Measurements from ENCODE around the gene CTDSP1. TPM values are rescaled to one million over a fixed set of nuclear protein-coding genes. Genes with fewer than 3 reads are reported as not detected.

CTDSP1 gene
- total and polyA plus RNA-seq, 2 experiments from 2014 or later, result 53.1 to 124 TPM

DNA sequence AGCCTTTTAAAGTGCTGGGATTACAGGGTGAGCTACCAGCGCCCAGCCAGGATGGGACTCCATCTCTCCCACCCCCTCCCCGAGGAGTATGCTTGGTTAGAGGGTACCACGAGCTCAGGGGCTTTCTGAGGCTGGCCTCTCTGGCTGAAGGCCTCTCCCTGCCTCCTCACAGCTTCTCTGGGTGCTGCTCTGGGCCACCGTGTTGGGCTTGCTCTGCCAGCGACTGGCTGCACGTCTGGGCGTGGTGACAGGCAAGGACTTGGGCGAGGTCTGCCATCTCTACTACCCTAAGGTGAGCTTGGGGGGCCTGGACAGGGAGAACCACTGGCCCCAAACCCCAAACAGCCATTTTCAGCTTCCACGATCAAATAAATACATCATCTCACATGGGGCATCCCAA lies 14.7 kb upstream of the CTDSP1 start:
- 88% methylated on average over 9 of the region's 9 CpGs for WGBS (ENCODE audit: low lambda C conversion rate, missing lambda C conversion rate)
- no peak overlapping the region for H3K27ac ChIP-seq
- peak; percentile 3 for DNase-seq (ENCODE audit: low spot score)
- no peak overlapping the region for H2AFZ ChIP-seq
- TF ChIP-seq EZH2phosphoT487 (IDR thresholded peaks at IDR 0.05; ENCODE audit: low read depth, severe bottlenecking, unreplicated experiment) (no peak), EZH2 (IDR thresholded peaks at IDR 0.05; ENCODE audit: borderline replicate concordance) (no peak)
- TF ChIP-seq, protein P1, sequence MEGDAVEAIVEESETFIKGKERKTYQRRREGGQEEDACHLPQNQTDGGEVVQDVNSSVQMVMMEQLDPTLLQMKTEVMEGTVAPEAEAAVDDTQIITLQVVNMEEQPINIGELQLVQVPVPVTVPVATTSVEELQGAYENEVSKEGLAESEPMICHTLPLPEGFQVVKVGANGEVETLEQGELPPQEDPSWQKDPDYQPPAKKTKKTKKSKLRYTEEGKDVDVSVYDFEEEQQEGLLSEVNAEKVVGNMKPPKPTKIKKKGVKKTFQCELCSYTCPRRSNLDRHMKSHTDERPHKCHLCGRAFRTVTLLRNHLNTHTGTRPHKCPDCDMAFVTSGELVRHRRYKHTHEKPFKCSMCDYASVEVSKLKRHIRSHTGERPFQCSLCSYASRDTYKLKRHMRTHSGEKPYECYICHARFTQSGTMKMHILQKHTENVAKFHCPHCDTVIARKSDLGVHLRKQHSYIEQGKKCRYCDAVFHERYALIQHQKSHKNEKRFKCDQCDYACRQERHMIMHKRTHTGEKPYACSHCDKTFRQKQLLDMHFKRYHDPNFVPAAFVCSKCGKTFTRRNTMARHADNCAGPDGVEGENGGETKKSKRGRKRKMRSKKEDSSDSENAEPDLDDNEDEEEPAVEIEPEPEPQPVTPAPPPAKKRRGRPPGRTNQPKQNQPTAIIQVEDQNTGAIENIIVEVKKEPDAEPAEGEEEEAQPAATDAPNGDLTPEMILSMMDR (IDR thresholded peaks at IDR 0.05; ENCODE audit: poor library complexity), result no peak
- H3K79me2 ChIP-seq, result no peaks in the 10 kb centered on the region
- H3K4me2 ChIP-seq, result no peak overlapping the region
- no peaks in the 10 kb centered on the region for H4K20me1 ChIP-seq (ENCODE audit: insufficient read depth, poor library complexity, severe bottlenecking)
- H3K9me3 ChIP-seq (ENCODE audit: low read depth), result no peaks in the 10 kb centered on the region
- H3K4me3 ChIP-seq, result no peak overlapping the region
- H3K9me2 ChIP-seq (replicated peaks; ENCODE audit: insufficient read depth), result no peaks in the 10 kb centered on the region
- no peaks in the 10 kb centered on the region for H3K4me1 ChIP-seq (ENCODE audit: insufficient read depth)
- no peaks in the 10 kb centered on the region for H3K27me3 ChIP-seq
- no peaks in the 10 kb centered on the region for H3K36me3 ChIP-seq (replicated peaks; ENCODE audit: insufficient read depth, low read depth)

DNA sequence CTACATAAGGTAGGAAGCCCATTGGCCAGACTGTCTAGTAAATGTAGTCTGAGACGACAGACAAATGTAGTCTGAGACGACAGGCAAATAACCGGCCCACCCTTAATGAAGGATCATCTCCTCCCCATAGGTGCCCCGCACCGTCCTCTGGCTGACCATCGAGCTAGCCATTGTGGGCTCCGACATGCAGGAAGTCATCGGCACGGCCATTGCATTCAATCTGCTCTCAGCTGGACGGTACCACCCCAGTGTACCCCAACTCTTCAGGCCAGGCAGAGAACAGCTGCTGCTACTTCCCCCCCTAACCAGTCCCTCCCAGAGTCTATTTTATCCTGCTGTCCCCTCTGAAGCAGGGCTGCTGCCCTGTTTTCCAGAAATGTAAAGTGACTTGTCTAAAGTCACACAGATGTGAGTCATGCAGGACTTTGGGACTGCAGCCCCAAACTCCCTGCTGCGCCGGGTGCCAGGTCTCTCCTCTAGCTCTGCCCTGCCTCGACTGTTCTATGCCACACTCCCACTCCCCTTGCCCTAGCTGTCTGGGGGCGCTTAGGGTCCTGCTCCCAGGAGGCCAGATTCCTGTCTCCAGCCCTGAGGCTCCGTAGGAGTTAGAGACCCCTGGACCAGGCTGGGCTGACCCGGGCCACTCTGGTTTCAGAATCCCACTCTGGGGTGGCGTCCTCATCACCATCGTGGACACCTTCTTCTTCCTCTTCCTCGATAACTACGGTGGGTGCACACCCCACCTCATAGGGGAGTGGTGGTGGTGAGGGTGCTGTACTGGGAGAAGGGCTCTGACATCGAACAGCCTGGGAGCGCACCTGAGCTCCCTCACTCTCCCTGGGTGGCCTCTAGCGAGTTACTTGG lies 12.9 kb upstream of the CTDSP1 start:
- no peaks in the 10 kb centered on the region for H4K20me1 ChIP-seq (ENCODE audit: insufficient read depth, poor library complexity, severe bottlenecking)
- H3K27me3 ChIP-seq, result no peaks in the 10 kb centered on the region
- H2AFZ ChIP-seq, result no peak overlapping the region
- H3K79me2 ChIP-seq, result no peaks in the 10 kb centered on the region
- H3K9me3 ChIP-seq (ENCODE audit: low read depth), result no peaks in the 10 kb centered on the region
- H3K4me1 ChIP-seq (ENCODE audit: insufficient read depth), result no peaks in the 10 kb centered on the region
- H3K9me2 ChIP-seq (replicated peaks; ENCODE audit: insufficient read depth), result no peaks in the 10 kb centered on the region
- TF ChIP-seq, protein P1 (IDR thresholded peaks at IDR 0.05; ENCODE audit: poor library complexity), result no peak
- TF ChIP-seq EZH2phosphoT487 (IDR thresholded peaks at IDR 0.05; ENCODE audit: low read depth, severe bottlenecking, unreplicated experiment) (no peak), EZH2 (IDR thresholded peaks at IDR 0.05; ENCODE audit: borderline replicate concordance) (no peak)
- WGBS (ENCODE audit: low lambda C conversion rate, missing lambda C conversion rate), result 80% methylated on average over 22 of the region's 23 CpGs
- no peaks in the 10 kb centered on the region for H3K36me3 ChIP-seq (replicated peaks; ENCODE audit: insufficient read depth, low read depth)
- peak overlapping the region; percentile 76 for H3K27ac ChIP-seq
- H3K4me3 ChIP-seq, result no peak overlapping the region
- peak overlapping the region; percentile 71 for H3K4me2 ChIP-seq
- DNase-seq (ENCODE audit: low spot score), result peak; percentile 13

DNA sequence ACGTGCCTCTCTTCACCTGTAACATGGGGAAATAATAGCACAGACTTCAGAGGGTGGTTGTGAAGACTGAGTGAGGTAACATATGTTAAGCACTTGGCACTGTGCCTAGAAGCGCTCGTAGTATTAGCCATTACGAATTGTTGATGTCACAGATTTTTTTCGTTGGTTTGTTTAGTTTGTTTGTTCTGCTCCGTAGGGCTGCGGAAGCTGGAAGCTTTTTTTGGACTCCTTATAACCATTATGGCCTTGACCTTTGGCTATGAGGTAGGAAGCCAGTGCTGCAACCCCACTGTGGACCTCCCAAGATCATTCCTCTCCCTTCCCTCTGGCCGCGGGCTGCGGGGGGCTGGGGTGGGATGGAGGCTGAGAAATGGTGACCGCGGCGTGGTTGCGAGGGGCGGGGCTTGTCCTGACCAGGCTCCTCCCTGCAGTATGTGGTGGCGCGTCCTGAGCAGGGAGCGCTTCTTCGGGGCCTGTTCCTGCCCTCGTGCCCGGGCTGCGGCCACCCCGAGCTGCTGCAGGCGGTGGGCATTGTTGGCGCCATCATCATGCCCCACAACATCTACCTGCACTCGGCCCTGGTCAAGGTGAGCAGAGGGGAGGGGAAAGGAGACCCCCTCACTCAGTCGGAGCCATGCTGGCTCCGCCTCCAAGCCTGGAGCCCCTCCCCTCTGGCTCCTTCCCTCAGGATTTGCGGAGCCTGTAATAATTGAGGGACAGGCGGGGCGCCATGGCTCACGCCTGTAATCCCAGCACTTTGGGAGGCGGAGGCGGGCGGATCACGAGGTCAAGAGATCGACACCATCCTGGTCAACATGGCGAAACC lies 12.1 kb upstream of the CTDSP1 start:
- peak overlapping the region; percentile 76 for H3K27ac ChIP-seq
- H3K36me3 ChIP-seq (replicated peaks; ENCODE audit: insufficient read depth, low read depth), result no peaks in the 10 kb centered on the region
- H3K4me3 ChIP-seq, result no peak overlapping the region
- no peaks in the 10 kb centered on the region for H3K27me3 ChIP-seq
- TF ChIP-seq, protein P1 (IDR thresholded peaks at IDR 0.05; ENCODE audit: poor library complexity), result no peak
- TF ChIP-seq EZH2 (IDR thresholded peaks at IDR 0.05; ENCODE audit: borderline replicate concordance) (no peak), EZH2phosphoT487 (IDR thresholded peaks at IDR 0.05; ENCODE audit: low read depth, severe bottlenecking, unreplicated experiment) (no peak)
- peak overlapping the region; percentile 71 for H3K4me2 ChIP-seq
- H3K9me3 ChIP-seq (ENCODE audit: low read depth), result no peaks in the 10 kb centered on the region
- H2AFZ ChIP-seq, result peak overlapping the region; percentile 51
- H4K20me1 ChIP-seq (ENCODE audit: insufficient read depth, poor library complexity, severe bottlenecking), result no peaks in the 10 kb centered on the region
- H3K79me2 ChIP-seq, result no peaks in the 10 kb centered on the region
- DNase-seq (ENCODE audit: low spot score), result peak; percentile 93
- WGBS (ENCODE audit: low lambda C conversion rate, missing lambda C conversion rate), result 13% methylated on average over 28 of the region's 38 CpGs
- H3K9me2 ChIP-seq (replicated peaks; ENCODE audit: insufficient read depth), result no peaks in the 10 kb centered on the region
- H3K4me1 ChIP-seq (ENCODE audit: insufficient read depth), result no peaks in the 10 kb centered on the region

Data from hepatocyte (in vitro differentiated cells).